GM18502 (cell line): ENCODE measurements around the gene UST.

Source experiments
- ATAC-seq: cut with Tn5 transposase; IDR thresholded peaks from one replicate; pipeline ENCODE4 v1.9.1; 2021; ENCODE audit warnings: mild to moderate bottlenecking; ENCODE audit not compliant: unreplicated experiment, poor library complexity

UST gene, protein sequence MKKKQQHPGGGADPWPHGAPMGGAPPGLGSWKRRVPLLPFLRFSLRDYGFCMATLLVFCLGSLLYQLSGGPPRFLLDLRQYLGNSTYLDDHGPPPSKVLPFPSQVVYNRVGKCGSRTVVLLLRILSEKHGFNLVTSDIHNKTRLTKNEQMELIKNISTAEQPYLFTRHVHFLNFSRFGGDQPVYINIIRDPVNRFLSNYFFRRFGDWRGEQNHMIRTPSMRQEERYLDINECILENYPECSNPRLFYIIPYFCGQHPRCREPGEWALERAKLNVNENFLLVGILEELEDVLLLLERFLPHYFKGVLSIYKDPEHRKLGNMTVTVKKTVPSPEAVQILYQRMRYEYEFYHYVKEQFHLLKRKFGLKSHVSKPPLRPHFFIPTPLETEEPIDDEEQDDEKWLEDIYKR

GRCh38 chr6:148746363-148747144 is at the start of gene UST:
UST (plus strand) TSS chr6:148747030; CDS start chr6:148747431, 401 bp downstream.
- ATAC-seq = peak; percentile 57

GRCh38 chr6:148697895-148698440 is 48.9 kb upstream of the UST start:
- ATAC-seq = no peak

DNA sequence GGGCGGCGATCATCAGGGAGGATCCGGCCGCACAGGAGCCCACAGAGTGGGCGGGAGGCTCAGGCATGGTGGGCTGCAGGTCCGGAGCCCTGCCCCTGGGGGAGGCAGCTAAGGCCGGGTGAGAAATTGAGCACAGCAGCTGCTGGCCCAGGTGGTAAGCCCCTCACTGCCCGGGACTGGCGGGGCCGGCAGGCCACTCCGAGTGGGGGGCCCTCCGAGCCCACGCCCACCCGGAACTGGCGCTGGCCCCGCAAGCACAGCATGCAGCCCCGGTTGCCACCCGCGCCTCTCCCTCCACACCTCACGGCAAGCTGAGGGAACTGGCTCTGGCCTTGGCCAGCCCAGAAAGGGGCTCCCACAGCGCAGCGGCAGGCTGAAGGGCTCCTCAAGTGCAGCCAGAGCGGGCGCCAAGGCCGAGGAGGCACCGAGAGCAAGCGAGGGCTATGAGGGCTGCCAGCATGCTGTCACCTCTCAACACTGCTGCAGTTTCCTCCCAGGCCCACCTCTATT is 48.1 kb upstream of the UST start:
- no peak for ATAC-seq

GRCh38 chr6:148700047-148700715 is 46.6 kb upstream of the UST start:
- ATAC-seq = no peak

GRCh38 chr6:148700741-148701311 is 46.0 kb upstream of the UST start:
- ATAC-seq = peak; percentile 91

- peak; percentile 28 for ATAC-seq
Measured at GRCh38 chr6:148701375-148701774, 45.5 kb upstream of the UST start.

DNA sequence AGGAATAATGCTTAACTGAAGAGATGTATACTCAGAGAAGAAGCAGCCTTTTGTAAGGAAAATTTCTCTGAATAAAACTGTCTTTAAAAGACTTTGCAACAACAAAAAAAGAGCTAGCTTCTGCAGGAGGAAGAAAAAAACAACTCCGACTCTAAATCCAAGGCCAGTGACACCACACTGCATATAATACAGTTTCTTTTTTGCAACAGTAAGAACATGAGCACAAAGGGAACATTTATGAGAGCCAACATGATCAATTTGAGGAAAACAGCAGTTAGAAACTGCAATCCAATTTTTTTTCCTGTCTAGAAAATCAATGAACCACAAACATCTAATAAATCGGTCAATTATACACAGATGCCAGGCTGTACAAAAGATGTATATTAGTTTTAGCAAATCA is 42.9 kb upstream of the UST start:
- no peak for ATAC-seq

DNA sequence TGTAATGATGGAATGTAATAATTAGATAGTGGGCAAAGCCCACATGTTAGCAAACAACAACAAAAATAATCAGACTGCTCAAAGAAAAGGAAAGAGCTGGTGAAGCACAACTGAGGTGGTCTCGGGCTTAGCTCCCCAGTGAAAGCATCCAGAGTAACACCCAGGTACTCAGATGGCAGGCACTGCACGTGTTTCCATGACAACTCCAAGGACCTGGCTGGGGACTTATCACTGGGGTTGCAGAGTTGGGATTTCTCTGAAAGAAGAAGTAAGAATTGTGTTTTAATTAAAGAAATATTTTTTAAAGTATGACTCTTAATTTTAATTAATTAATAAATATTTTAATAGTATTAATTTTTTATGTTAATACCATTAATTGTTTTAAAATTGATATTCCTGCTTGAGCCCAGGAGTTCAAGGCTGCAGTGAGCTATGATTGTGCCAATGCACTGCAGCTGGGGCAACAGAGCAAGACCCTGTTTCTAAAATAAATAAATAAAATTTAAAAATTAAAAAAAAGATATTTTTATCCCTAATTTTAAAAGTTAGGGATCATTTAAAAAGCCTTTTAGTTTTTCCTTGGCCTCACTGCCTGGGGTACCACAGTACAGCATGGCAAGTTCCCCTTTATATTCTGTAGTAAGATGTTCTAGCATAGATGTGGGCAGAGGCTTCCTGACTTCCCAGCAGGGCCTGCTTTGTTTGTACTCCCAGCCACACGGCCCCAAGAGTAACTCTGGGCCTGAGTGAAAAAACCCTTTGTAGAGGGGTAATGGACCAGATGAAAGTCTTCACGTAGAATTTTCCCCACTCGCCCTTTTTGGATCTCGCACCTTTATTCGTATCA is 42.2 kb upstream of the UST start:
- ATAC-seq = no peak

DNA sequence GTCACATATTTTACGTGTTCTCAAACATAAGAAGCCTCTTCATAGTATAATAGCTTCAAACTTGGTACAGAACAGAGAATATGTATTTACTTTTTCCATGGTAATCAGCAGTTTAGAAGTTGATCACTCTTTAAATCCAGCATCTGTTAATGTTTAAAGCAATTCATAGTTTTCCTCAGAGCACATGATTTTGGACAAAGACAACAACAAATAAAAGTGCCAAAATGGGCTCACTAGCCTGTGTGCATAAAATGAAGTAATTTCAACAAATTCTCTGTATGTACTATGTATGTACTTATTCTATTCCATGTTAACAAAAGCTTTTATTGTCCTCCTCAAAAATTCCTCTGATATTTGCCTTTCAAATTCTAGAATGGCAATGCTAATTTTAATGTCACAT is 38.1 kb upstream of the UST start:
- no peak for ATAC-seq

DNA sequence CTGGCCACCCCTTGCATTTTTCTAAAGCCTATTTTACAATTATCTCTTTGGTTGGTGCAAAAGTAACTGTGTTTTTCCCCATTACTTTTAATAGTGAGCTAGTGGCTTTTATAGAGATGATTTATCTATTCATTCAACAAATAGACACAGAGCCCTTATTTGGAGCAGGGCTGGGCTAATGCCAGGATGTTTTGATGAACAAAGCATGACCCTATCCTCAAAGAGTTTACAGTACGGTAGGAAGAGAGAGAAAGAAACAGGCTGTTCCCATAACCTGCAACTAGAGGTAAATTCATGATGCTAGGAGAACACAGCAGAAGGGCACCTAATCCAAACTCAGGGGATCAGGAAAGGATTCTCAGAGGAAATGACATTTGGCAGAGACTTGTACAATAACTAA is 37.3 kb upstream of the UST start:
- ATAC-seq = no peak

DNA sequence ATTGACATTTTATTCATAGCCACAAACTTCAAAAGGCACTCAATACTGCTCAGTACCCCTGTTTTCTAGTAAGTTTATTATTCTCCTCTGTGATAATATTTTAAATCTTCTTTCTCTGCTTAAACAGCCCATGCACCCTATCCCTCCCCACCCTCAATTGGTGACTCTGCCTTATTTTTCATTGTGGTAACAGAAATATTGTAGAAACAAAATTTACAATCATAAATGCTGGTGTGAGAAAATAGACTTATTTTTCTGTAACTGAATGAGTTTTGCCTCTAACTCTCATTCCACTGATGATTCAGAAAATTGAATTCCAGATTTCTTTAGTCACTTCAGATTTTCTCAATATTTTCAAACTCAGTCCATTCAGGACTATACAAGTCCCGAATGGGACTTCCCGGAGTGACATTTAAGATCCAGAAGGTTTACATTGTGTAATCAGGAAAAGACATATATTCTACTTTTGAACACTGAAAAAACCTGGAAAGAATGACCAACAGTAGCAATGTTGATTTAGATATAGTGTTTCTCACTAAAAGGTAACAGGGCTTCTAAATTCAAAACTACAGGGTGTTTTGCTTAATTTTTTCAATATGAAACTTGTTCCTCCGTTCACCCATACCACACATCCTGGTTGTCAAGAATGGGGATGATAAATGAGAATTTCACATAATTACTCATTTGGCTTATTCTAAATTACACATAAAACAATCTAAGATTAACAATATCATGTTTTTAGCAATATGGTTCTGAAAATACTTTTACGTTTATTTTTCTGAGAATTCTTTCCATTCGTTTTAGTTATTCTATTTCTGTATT is 34.8 kb upstream of the UST start:
- ATAC-seq = no peak

- ATAC-seq = no peak
Measured at GRCh38 chr6:148713033-148713738, 33.6 kb upstream of the UST start.

- no peak for ATAC-seq
Measured at GRCh38 chr6:148713921-148714320, 32.9 kb upstream of the UST start.

DNA sequence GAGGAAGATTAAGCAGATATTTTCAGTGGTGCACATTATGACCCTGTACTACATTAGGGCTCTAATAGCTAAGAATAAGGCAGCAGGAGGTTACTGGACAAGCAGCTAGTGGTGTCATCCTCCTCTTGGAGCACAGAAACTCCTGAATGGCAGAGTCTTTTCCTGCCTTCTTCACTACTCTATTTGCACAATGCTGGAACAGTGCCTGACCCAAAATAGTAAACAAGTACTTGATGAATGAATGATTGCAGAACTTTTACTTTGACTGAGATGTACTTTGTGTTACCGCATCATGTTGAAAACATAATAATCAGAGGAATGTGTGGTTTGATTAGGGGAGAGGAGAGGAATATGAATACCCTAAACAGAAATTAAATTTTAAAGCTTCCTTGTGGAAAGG is 30.0 kb upstream of the UST start:
- ATAC-seq = no peak

GRCh38 chr6:148720406-148720805 is 26.4 kb upstream of the UST start:
- no peak for ATAC-seq

DNA sequence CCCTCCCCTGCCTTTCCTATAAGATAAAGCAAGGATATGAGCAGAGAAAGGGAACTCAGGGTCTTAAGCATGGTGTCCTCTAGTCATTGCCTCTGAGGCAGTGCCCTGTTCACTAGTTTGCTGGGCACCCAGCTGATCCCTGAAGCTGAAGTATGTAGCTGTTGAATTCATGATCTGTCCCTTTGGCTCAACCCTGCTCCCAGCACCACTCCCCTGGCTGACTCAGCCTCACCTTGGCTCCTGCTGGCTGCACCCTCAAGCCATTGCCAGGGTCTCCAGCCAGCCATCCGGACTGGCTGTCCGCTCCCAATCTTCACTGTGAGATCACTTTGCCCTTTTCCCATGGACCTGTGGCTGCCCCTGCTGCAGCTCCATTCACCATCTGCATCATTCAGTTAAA is 25.9 kb upstream of the UST start:
- no peak for ATAC-seq

- no peak for ATAC-seq
Measured at GRCh38 chr6:148723484-148723883, 23.3 kb upstream of the UST start.

DNA sequence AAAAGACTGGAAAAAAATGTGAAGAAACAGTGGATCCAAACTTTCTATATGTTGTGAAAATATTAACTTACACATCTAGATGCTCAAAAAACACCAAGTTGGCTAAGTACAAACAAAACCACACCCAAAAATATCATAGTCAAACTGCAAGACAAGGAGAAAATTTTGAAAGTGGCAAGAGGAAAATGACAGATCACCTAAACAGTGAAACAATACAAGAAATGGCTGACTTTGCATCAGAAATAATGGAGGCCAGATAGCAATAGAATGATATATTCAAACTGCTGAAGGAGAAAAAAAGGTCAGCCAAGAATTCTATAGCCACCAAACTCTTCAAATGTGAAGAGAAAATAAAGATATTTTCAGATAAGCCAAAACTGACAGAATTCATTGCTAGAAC is 22.4 kb upstream of the UST start:
- ATAC-seq = no peak
